Hematopoietic multipotent progenitor cell treated with erythropoietin and hydrocortisone succinate and interleukin-3 and kit ligand, for 4 days (in vitro differentiated cells): ENCODE data around the gene OTOGL.

Experiments
- DNase-seq: peaks from one replicate; pipeline ENCODE4 v3.0.0-alpha.2; 2015

Gene OTOGL

GRCh38 chr12:80400571-80400991 is 301.2 kb downstream of the OTOGL start:
- no peak for DNase-seq

DNA sequence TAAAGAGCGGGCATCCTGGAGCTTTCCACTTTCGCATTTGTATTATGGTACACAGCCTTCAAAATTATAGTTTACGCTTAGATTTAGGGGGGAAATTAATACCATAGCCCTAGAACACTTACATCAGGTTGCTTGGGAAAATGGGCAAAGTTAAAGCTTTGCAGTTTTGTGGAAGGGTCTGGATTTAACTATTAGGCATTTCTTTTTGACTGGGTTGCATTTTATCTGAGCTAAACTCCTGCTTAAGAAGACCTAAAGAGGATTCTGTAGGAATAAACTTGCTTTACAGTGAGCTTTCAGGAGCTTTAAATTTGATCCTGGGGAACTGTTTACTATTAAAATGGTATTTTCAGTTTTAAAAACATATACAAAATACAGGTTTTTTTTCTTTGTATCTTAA is 301.9 kb downstream of the OTOGL start:
- no peak for DNase-seq

- DNase-seq: no peak
Observed at GRCh38 chr12:80404629-80405028, 305.3 kb downstream of the OTOGL start.

- DNase-seq: no peak
Observed at GRCh38 chr12:80406253-80406652, 306.9 kb downstream of the OTOGL start.

DNA sequence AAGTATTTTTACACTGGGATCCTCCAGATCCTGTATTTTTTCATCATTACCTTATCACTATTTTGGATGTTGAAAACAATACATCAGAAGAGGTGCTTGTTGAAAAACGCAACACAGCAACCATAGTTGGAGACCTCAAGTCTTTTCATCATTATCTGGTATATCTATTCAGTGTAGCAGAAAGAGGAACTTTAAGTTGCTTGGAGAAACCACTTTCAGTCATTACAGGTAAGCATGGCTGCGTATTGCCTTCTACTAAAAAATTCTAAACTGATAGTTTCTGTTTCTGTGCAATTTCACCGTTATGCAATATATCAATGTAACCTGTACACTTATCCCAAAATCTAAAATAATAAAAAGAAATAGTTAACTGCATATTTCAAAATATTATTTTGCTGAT is 312.4 kb downstream of the OTOGL start:
- DNase-seq: peak; percentile 8

- DNase-seq: peak; percentile 81
Observed at GRCh38 chr12:80412343-80412953, 313.1 kb downstream of the OTOGL start.

DNA sequence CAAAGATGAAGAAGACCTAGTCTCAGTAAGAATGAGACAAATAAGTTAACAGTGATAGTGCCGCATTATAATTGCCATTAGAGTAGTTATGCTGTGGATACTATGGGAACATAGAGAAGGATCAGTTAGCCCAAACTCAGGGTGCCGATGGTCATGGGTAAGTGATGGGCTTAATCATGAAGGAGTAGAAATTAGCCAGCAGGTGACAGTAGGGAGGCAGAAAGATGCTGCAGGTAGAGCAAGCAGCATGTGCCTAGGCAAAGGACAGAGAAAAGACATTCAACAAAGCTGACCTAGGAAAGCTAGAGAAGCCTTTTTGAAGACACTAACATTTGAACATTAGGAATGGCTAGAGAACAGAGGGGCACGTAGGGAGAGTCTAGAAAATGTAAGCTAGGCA is 314.1 kb downstream of the OTOGL start:
- no peak for DNase-seq

GRCh38 chr12:80415466-80415865 is 316.1 kb downstream of the OTOGL start:
- peak; percentile 62 for DNase-seq

DNA sequence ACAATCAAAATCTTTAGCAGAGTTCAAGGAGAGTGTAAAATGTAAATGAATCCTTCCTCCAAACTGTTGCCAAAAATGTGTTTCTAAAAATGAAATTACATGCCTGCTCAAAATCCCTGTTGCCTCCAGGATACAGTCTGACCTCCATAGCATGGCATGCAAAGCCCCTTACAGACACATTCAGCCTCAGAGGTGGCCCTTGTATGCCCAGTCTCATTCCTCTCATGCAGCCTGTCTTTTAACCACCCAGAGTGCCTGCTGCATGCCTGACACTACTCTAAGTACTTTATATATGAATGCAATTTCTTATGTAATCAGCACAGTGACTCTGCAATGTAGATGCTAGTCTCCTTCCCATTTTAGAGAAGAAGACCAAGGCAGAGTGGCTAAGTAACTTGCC is 320.3 kb downstream of the OTOGL start:
- peak; percentile 6 for DNase-seq

GRCh38 chr12:80420075-80420474 is 320.7 kb downstream of the OTOGL start:
- no peak for DNase-seq

- no peak for DNase-seq
Observed at GRCh38 chr12:80422550-80422949, 323.2 kb downstream of the OTOGL start.
